Breast epithelium (tissue), 3 donors: ENCODE results near the gene DGKA.

Experiments
- CTCF ChIP-seq, 3 donors: fragments of 450-650 bp; IDR thresholded peaks; one replicate each; pipeline ENCODE4 v1.5.1; 2016 to 2017; ENCODE audit warnings: antibody characterized with exemption in 3 of 3, mild to moderate bottlenecking in 3 of 3, moderate library complexity in 3 of 3
- POLR2A ChIP-seq: fragments of 450-650 bp; IDR thresholded peaks from one replicate; pipeline ENCODE4 v1.6.1; 2016; ENCODE audit warnings: antibody characterized with exemption, mild to moderate bottlenecking, moderate library complexity
- POLR2AphosphoS5 ChIP-seq, 3 donors: sonication (generic); formaldehyde crosslinking; IDR thresholded peaks; one replicate each; pipeline ENCODE4 v1.6.1; 2017; ENCODE audit warnings: antibody characterized with exemption in 3 of 3

- TF ChIP-seq CTCF (IDR thresholded peaks at IDR 0.05) (no peak), POLR2A (no peak), POLR2AphosphoS5 (IDR thresholded peaks at IDR 0.05) (no peak)
These were observed 24.9 kb upstream of the DGKA start for GRCh38 chr12:55906056-55906455.
